H1 (cell line): ENCODE data around the gene TNS1.

Source experiments
- BCL11A ChIP-seq, 2 experiments: IDR thresholded peaks; one replicate each; pipeline ENCODE4 v1.6.1; 2011; ENCODE audit warnings: low read depth in 2 of 2, low read length in 2 of 2, mild to moderate bottlenecking in 2 of 2
- CEBPB ChIP-seq: IDR thresholded peaks from 2 replicates; pipeline ENCODE4 v1.6.1; 2012; ENCODE audit warnings: low read depth, low read length
- CHD7 ChIP-seq: fragments of 300-600 bp; sonication (generic); IDR thresholded peaks from 2 replicates; pipeline ENCODE4 v1.7.1; 2012; ENCODE audit warnings: low read length, moderate library complexity, mild to moderate bottlenecking, inconsistent platforms; ENCODE audit not compliant: insufficient replicate concordance
- CTCF ChIP-seq, 3 experiments: IDR thresholded peaks; 1 replicate in 2 of 3; 2 replicates in 1 of 3; pipeline versions ENCODE4 v1.5.1 to v1.6.1; 2011; ENCODE audit warnings: low read length in 3 of 3, mild to moderate bottlenecking in 3 of 3, inconsistent platforms in 2 of 3, low read depth in 1 of 3, moderate library complexity in 1 of 3; ENCODE audit not compliant: insufficient read depth in 1 of 3; ENCODE audit errors: control extremely low read depth in 1 of 3
- EZH2 ChIP-seq: fragments of 200-600 bp; sonication (generic); IDR thresholded peaks from 2 replicates; pipeline ENCODE4 v1.7.1; 2012; ENCODE audit warnings: low read depth, mild to moderate bottlenecking, moderate library complexity, low read length, inconsistent platforms; ENCODE audit not compliant: severe bottlenecking
- KDM4A ChIP-seq: IDR thresholded peaks from one replicate; pipeline ENCODE4 v1.7.1; 2012; ENCODE audit warnings: low read depth, mild to moderate bottlenecking, moderate library complexity, low read length, inconsistent platforms; ENCODE audit not compliant: severe bottlenecking
- MAFK ChIP-seq: IDR thresholded peaks from 2 replicates; pipeline ENCODE4 v1.6.1; 2012; ENCODE audit warnings: low read depth, mild to moderate bottlenecking, improper control_type of control experiment, low read length
- POLR2A ChIP-seq, 2 experiments: IDR thresholded peaks; 1 replicate in 1 of 2; 2 replicates in 1 of 2; pipeline ENCODE4 v1.6.1; 2011; ENCODE audit warnings: low read depth in 2 of 2, low read length in 2 of 2, mild to moderate bottlenecking in 2 of 2; ENCODE audit errors: control extremely low read depth in 1 of 2
- ZNF274 ChIP-seq: IDR thresholded peaks from 2 replicates; pipeline ENCODE4 v1.7.0; 2012; ENCODE audit warnings: low read length, borderline replicate concordance; ENCODE audit errors: extremely low read depth

GRCh38 chr2:217887841-217888701 lies 114.7 kb downstream of the TNS1 start:
- TF ChIP-seq CTCF (IDR thresholded peaks at IDR 0.05; ENCODE audit: control extremely low read depth in 1 of 3, insufficient read depth in 1 of 3, low read depth in 1 of 3, low read length in 3 of 3) (no peak), MAFK (no peak), CHD7 (no peak), ZNF274 (no peak), CEBPB (no peak), POLR2A (IDR thresholded peaks at IDR 0.05; ENCODE audit: control extremely low read depth in 1 of 2, low read depth in 2 of 2, low read length in 2 of 2) (no peak), EZH2 (no peak), BCL11A (IDR thresholded peaks at IDR 0.05; ENCODE audit: low read depth in 2 of 2, low read length in 2 of 2) (no peak), KDM4A (no peak)
